ENCODE measurements around the gene LSM14A.
"Not testable (repeated sequence)": the region's sequence is repeated elsewhere in the genome, so short reads cannot be mapped to it uniquely, and the experiment has no call there.

LSM14A gene

GRCh38 chr19:34193439-34193838 is 21.1 kb downstream of the LSM14A start:
- no peak for DNase-seq

- DNase-seq = no peak
Measured at GRCh38 chr19:34193876-34194275, 21.6 kb downstream of the LSM14A start.

GRCh38 chr19:34201133-34201532 is 28.8 kb downstream of the LSM14A start:
- DNase-seq = no peak

GRCh38 chr19:34205324-34205723 is 33.0 kb downstream of the LSM14A start:
- not testable (repeated sequence) for DNase-seq

- DNase-seq = no peak
Measured at GRCh38 chr19:34208291-34208884, 36.1 kb downstream of the LSM14A start.

- no peak for DNase-seq
Measured at GRCh38 chr19:34209726-34210125, 37.4 kb downstream of the LSM14A start.

GRCh38 chr19:34213283-34213682 is 41.0 kb downstream of the LSM14A start:
- no peak for DNase-seq

GRCh38 chr19:34214040-34214439 is 41.7 kb downstream of the LSM14A start:
- no peak for DNase-seq

GRCh38 chr19:34215006-34215665 is 42.8 kb downstream of the LSM14A start:
- no peak for DNase-seq

- DNase-seq = no peak
Measured at GRCh38 chr19:34215666-34216038, 43.3 kb downstream of the LSM14A start.

GRCh38 chr19:34216745-34217219 is 44.5 kb downstream of the LSM14A start:
- not testable (repeated sequence) for DNase-seq

GRCh38 chr19:34217952-34218817 is 45.9 kb downstream of the LSM14A start:
- DNase-seq = peak; percentile 92

GRCh38 chr19:34218818-34219164 is 46.5 kb downstream of the LSM14A start:
- no peak for DNase-seq

GRCh38 chr19:34220472-34221063 is 48.3 kb downstream of the LSM14A start:
- DNase-seq = peak; percentile 85

- no peak for DNase-seq
Measured at GRCh38 chr19:34222386-34222785, 50.1 kb downstream of the LSM14A start.

GRCh38 chr19:34224996-34225658 is 52.8 kb downstream of the LSM14A start:
- peak; percentile 32 for DNase-seq

GRCh38 chr19:34225659-34226015 is 53.3 kb downstream of the LSM14A start:
- DNase-seq = no peak

GRCh38 chr19:34226036-34226435 is 53.7 kb downstream of the LSM14A start:
- no peak for DNase-seq

GRCh38 chr19:34228347-34228746 is 56.0 kb downstream of the LSM14A start:
- DNase-seq = no peak

- no peak for DNase-seq
Measured at GRCh38 chr19:34228762-34229161, 56.5 kb downstream of the LSM14A start.

GRCh38 chr19:34229721-34230120 is 57.4 kb downstream of the LSM14A start:
- no peak for DNase-seq

GRCh38 chr19:34230820-34231219 is 58.5 kb downstream of the LSM14A start:
- no peak for DNase-seq

GRCh38 chr19:34231439-34231838 is 59.1 kb downstream of the LSM14A start:
- DNase-seq = no peak
